ENCODE data around the gene C14orf93.

C14orf93 gene

GRCh38 chr14:23056145-23056955, 46.4 kb upstream of the C14orf93 start:
- TF ChIP-seq, protein P1, sequence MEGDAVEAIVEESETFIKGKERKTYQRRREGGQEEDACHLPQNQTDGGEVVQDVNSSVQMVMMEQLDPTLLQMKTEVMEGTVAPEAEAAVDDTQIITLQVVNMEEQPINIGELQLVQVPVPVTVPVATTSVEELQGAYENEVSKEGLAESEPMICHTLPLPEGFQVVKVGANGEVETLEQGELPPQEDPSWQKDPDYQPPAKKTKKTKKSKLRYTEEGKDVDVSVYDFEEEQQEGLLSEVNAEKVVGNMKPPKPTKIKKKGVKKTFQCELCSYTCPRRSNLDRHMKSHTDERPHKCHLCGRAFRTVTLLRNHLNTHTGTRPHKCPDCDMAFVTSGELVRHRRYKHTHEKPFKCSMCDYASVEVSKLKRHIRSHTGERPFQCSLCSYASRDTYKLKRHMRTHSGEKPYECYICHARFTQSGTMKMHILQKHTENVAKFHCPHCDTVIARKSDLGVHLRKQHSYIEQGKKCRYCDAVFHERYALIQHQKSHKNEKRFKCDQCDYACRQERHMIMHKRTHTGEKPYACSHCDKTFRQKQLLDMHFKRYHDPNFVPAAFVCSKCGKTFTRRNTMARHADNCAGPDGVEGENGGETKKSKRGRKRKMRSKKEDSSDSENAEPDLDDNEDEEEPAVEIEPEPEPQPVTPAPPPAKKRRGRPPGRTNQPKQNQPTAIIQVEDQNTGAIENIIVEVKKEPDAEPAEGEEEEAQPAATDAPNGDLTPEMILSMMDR (conservative IDR thresholded peaks at IDR 0.05; ENCODE audit: low read depth): peak; percentile 80
- peak; percentile 83 for DNase-seq (ENCODE audit: low spot score)
- POLR2A ChIA-PET (ENCODE audit: low non-redundant PET): no interaction called here
- peak overlapping the region; percentile 95 for H3K27ac ChIP-seq
- CTCF ChIA-PET: interaction anchor here (0.6 to 4.5 kb wide), 17 partner anchors 10 to 306 kb away, joined by 3 to 69 read pairs (median 3); partner anchors contain the start of genes ACIN1, C14orf119 and HAUS4

- TF ChIP-seq, protein P1 (conservative IDR thresholded peaks at IDR 0.05; ENCODE audit: low read depth): no peak
- peak overlapping the region; percentile 95 for H3K27ac ChIP-seq
- POLR2A ChIA-PET (ENCODE audit: low non-redundant PET): no interaction called here
- CTCF ChIA-PET: interaction anchor here (0.8 to 4.5 kb wide), 5 partner anchors 9 to 69 kb away, joined by 5 to 69 read pairs (median 5); partner anchors contain the start of gene PSMB11
- no peak for DNase-seq (ENCODE audit: low spot score)
Measured at GRCh38 chr14:23055621-23056144, 45.7 kb upstream of the C14orf93 start.

DNA sequence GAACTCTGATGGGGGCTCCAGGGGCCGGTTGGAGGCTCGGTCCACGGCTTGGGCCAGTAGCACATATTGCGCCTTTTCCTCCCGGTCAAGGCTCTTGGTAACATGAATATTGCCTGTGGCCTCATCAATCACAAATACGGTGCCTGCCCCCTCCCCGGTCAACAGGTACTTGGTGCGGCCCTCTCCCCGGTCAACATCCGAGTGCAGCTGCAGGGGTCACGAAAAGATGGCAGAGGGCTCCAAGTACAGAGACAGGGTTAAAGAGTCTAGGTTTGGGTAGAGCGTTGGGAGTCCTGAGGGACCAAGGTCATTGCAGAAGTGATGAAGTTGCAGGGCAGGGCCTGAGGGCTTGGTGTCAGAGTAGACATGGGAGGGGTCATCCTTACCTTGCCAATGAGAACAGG, 45.2 kb upstream of the C14orf93 start:
- TF ChIP-seq, protein P1 (conservative IDR thresholded peaks at IDR 0.05; ENCODE audit: low read depth): no peak
- POLR2A ChIA-PET (ENCODE audit: low non-redundant PET): no interaction called here
- CTCF ChIA-PET: interaction anchor here (0.8 to 4.5 kb wide), 4 partner anchors 8 to 69 kb away, joined by 5 to 69 read pairs (median 5); partner anchors contain the start of gene PSMB11
- no peak for DNase-seq (ENCODE audit: low spot score)
- H3K27ac ChIP-seq: peak overlapping the region; percentile 95

DNA sequence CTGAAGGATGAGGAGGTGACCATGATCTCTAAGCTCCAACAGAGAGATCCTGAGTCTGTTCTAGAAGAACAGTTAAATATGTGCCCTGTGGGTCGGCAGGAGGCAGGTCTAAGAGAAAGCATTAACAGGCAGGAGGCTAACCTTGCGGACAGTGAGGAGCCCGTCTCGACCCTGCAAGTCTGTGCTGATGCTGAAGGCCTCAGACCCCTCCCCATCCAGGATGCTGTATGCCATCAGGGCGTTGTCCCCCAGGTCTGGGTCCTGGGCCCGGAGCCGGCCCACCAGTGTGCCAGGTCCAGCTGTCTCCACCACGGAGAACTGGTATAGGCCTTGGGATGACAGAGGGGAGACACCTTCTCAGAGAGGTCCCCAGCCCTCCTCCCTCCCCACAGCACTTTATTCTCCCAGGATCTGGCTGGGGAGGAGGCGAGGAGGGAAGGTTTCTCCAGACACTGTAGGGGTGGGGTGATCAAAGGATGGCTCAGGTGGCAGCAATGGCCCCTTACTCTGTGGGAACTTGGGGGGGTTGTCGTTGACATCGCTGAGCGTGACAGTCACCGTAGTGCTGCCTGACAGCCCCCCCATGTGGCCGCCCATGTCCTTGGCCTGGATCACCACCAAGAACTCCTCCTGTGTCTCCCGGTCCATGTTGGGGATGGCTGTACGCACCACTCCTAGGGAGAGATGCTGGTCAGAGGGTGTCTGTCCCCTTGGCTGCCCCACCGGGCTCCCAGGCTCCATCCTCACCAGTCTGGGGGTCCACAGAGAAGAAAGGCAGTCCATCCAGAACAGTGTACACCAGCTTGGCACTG, 44.3 kb upstream of the C14orf93 start:
- DNase-seq (ENCODE audit: low spot score): no peak
- TF ChIP-seq, protein P1 (conservative IDR thresholded peaks at IDR 0.05; ENCODE audit: low read depth): no peak
- ChIA-PET POLR2A (ENCODE audit: low non-redundant PET) (no interaction called here), CTCF (interaction anchor here (0.6 to 1.6 kb wide), 4 partner anchors 15 to 1837 kb away, joined by 3 to 5 read pairs (median 4); no protein-coding TSS in a partner anchor)
- H3K27ac ChIP-seq: peak overlapping the region; percentile 23

DNA sequence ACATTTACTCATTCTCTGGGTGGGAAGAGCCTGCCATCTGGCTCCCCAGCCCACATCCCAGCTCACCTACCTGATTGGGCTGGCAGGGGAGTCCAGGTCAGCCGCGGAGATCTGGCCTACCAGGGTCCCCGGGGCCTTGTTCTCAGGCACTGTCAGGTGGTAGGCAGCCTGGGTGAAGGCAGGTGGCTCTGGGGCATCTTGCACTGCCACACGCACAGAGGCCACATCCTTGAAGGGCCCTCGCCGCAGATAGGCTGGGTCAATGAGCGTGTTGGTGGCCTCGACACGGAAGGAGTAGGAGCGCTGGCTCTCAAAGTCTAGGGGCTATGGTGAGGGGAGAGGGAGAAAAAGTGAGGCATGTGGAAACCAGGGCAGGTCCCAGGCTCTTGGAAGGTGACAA, 43.5 kb upstream of the C14orf93 start:
- ChIA-PET POLR2A (ENCODE audit: low non-redundant PET) (no interaction called here), CTCF (interaction anchor here (0.6 kb wide), 1 partner anchor 1836 kb away, joined by 3 read pairs; no protein-coding TSS in a partner anchor)
- TF ChIP-seq, protein P1 (conservative IDR thresholded peaks at IDR 0.05; ENCODE audit: low read depth): no peak
- no peak for DNase-seq (ENCODE audit: low spot score)
- H3K27ac ChIP-seq: peak overlapping the region; percentile 23

- CTCF ChIA-PET: interaction anchor here (1.1 kb wide), 1 partner anchor 88 kb away, joined by 3 read pairs; no protein-coding TSS in a partner anchor
- peak overlapping the region; percentile 46 for H3K27ac ChIP-seq
- no peak for DNase-seq (ENCODE audit: low spot score)
- POLR2A ChIA-PET (ENCODE audit: low non-redundant PET): no interaction called here
- TF ChIP-seq, protein P1 (conservative IDR thresholded peaks at IDR 0.05; ENCODE audit: low read depth): no peak
Measured at GRCh38 chr14:23052671-23053070, 42.7 kb upstream of the C14orf93 start.

Measured in RWPE1 (cell line).